K562 (cell line): ENCODE data around the gene POMGNT1. TPM values are rescaled to one million over a fixed set of nuclear protein-coding genes. Genes with fewer than 3 reads are reported as not detected.

Source experiments
- BRD4 ChIP-seq: fragments of 200-600 bp; sonication (generic); IDR thresholded peaks from 2 replicates; pipeline ENCODE4 v1.6.1; 2017; ENCODE audit warnings: inconsistent platforms
- C11orf30 ChIP-seq: fragments of 450-650 bp; IDR thresholded peaks from 2 replicates; pipeline ENCODE4 v1.6.1; 2016; ENCODE audit warnings: low read depth, mild to moderate bottlenecking
- DPF2 ChIP-seq: fragments of 450-650 bp; IDR thresholded peaks from 2 replicates; pipeline ENCODE4 v1.6.1; 2016
- ERF ChIP-seq: fragments of 450-650 bp; formaldehyde crosslinking; IDR thresholded peaks from 2 replicates; pipeline ENCODE4 v1.4.0; 2020; ENCODE audit warnings: mild to moderate bottlenecking, mixed read lengths
- GABPA ChIP-seq: fragments of 200-800 bp; sonication (Bioruptor generic); conservative IDR thresholded peaks from 2 replicates; pipeline ENCODE4 v1.6.1; 2016; ENCODE audit warnings: low read depth, missing genetic modification characterization, missing compliant biosample characterization
- GATAD2B ChIP-seq: fragments of 450-650 bp; IDR thresholded peaks from 2 replicates; pipeline ENCODE4 v1.6.1; 2017; ENCODE audit warnings: mild to moderate bottlenecking, borderline replicate concordance
- HDAC8 ChIP-seq: fragments of 450-650 bp; IDR thresholded peaks from 2 replicates; pipeline ENCODE4 v1.6.1; 2016; ENCODE audit warnings: mild to moderate bottlenecking, missing genetic modification characterization, moderate library complexity, missing compliant biosample characterization
- HMBOX1 ChIP-seq: sonication (generic); IDR thresholded peaks from 2 replicates; pipeline ENCODE4 v1.6.1; 2016
- JUNB ChIP-seq: fragments of 450-650 bp; formaldehyde crosslinking; conservative IDR thresholded peaks from 2 replicates; pipeline ENCODE4 v1.4.0; 2020; ENCODE audit warnings: mild to moderate bottlenecking
- L3MBTL2 ChIP-seq: fragments of 450-650 bp; IDR thresholded peaks from 2 replicates; pipeline ENCODE4 v1.6.1; 2016; ENCODE audit warnings: mild to moderate bottlenecking, moderate library complexity
- MNT ChIP-seq, 2 experiments: fragments of 450-650 bp; conservative IDR thresholded peaks; 2 replicates each; pipeline ENCODE4 v1.6.1; 2017; ENCODE audit warnings: mild to moderate bottlenecking in 2 of 2, moderate library complexity in 2 of 2
- MTA1 ChIP-seq: fragments of 450-650 bp; IDR thresholded peaks from 2 replicates; pipeline ENCODE4 v1.6.1; 2017; ENCODE audit warnings: borderline replicate concordance
- PHF20 ChIP-seq: fragments of 450-650 bp; IDR thresholded peaks from 2 replicates; pipeline ENCODE4 v1.6.1; 2018; ENCODE audit not compliant: partially characterized antibody
- SMARCA4 ChIP-seq: fragments of 450-650 bp; IDR thresholded peaks from 2 replicates; pipeline ENCODE4 v1.6.1; 2016
- SMARCE1 ChIP-seq: fragments of 450-650 bp; IDR thresholded peaks from 2 replicates; pipeline ENCODE4 v1.7.1; 2016; ENCODE audit warnings: mild to moderate bottlenecking
- SREBF1 ChIP-seq: fragments of 150-350 bp; IDR thresholded peaks from 2 replicates; pipeline ENCODE4 v1.6.1; 2014; ENCODE audit warnings: antibody characterized with exemption, low read depth, low read length, borderline replicate concordance
- SREBF2 ChIP-seq: sonication (generic); formaldehyde crosslinking; IDR thresholded peaks from 2 replicates; pipeline ENCODE4 v1.4.0; 2020; ENCODE audit warnings: mild to moderate bottlenecking, missing genetic modification reagents
- TAL1 ChIP-seq: fragments of 450-650 bp; IDR thresholded peaks from 2 replicates; pipeline ENCODE4 v1.6.1; 2016; ENCODE audit warnings: mild to moderate bottlenecking
- TCF7L2 ChIP-seq: fragments of 150-350 bp; IDR thresholded peaks from 2 replicates; pipeline ENCODE4 v1.6.1; 2016; ENCODE audit warnings: low read depth, mild to moderate bottlenecking, low read length, moderate library complexity
- TEAD4 ChIP-seq, 2 experiments: sonication (generic) in 1 of 2; formaldehyde crosslinking in 1 of 2; IDR thresholded peaks; 2 replicates each; pipeline versions ENCODE4 v1.6.1 to v1.8.0; 2012 to 2022; ENCODE audit warnings: borderline replicate concordance in 1 of 2, inconsistent platforms in 1 of 2, low read length in 1 of 2, mild to moderate bottlenecking in 1 of 2, missing genetic modification reagents in 1 of 2
- ZBTB11 ChIP-seq, 3 experiments: fragments of 200-800 bp in 1 of 3; fragments of 250-450 bp in 1 of 3; fragments of 450-650 bp in 1 of 3; sonication (Bioruptor Pico) in 1 of 3; sonication (Bioruptor generic) in 1 of 3; formaldehyde crosslinking in 1 of 3; IDR thresholded peaks; 2 replicates each; pipeline versions ENCODE4 v1.6.1 to v1.8.0; 2016 to 2022; ENCODE audit warnings: mild to moderate bottlenecking in 2 of 3, missing genetic modification characterization in 2 of 3, missing compliant biosample characterization in 1 of 3, moderate library complexity in 1 of 3
- ZSCAN32 ChIP-seq: fragments of 450-650 bp; formaldehyde crosslinking; IDR thresholded peaks from 2 replicates; pipeline ENCODE4 v1.4.0; 2020; ENCODE audit warnings: mild to moderate bottlenecking, moderate library complexity
- polyA plus RNA-seq, 8 experiments: library from polyadenylated mRNA; depleted of rRNA in 4 of 8; stranded (reverse) in 5 of 8; unstranded in 3 of 8; fragments of >200 nt; fragmentation: Nextera tagmentation in 2 of 8; fragmentation: Illumina TruSeq in 1 of 8; extraction: Ambion mirVana in 2 of 8; extraction: Trizol in 1 of 8; gene quantifications; 2 replicates each; pipeline versions ENCODE4 v1.2.1 to v1.2.3, GENCODE V29; 2011 to 2014; ENCODE audit warnings: inconsistent platforms in 1 of 8, missing spikeins in 1 of 8
- total RNA-seq, 7 experiments: library from RNA; depleted of rRNA in 6 of 7; stranded (reverse); fragments of >200 nt in 6 of 7; fragmentation: Illumina TruSeq in 2 of 7; extraction: Trizol in 2 of 7; gene quantifications; 2 replicates each; pipeline versions ENCODE4 v1.2.1 to v1.2.3, GENCODE V29; 2011 to 2021; ENCODE audit warnings: low replicate concordance in 1 of 7

POMGNT1 gene
- total and polyA plus RNA-seq, 9 of the 15 experiments (the other 6 are each of a cell fraction or from before 2014, with no cell fraction given): 14.1 to 58.9 (median 37.8) TPM

- TF ChIP-seq L3MBTL2: no peak
- no peak for TF ChIP-seq C11orf30
- TF ChIP-seq HMBOX1: peak; percentile 96
- 0 out of 2 replicates have a peak, but pooled peaks have one; percentile 17 for TF ChIP-seq MTA1
- no peak for TF ChIP-seq GABPA
- peak; percentile 15; the same call in 1 of the 2 replicates for TF ChIP-seq TEAD4 (IDR thresholded peaks at IDR 0.05; ENCODE audit: low read length)
- no peak for TF ChIP-seq TEAD4 (CRISPR knock-in tag; IDR thresholded peaks at IDR 0.05; ENCODE audit: borderline replicate concordance)
- TF ChIP-seq BRD4: no peak
- no peak for TF ChIP-seq JUNB (CRISPR knock-in tag)
- TF ChIP-seq ZSCAN32: no peak
- TF ChIP-seq DPF2: peak; percentile 48; the same call in 1 of the 2 replicates
- no peak for TF ChIP-seq SREBF2 (CRISPR knock-in tag)
- TF ChIP-seq ERF (CRISPR knock-in tag): no peak
- TF ChIP-seq TCF7L2: no peak
- 0 out of 2 replicates have a peak, but pooled peaks have one; percentile 22 for TF ChIP-seq GATAD2B
- no peak for TF ChIP-seq SREBF1
- peak; percentile 60; the same call in 1 of the 2 replicates for TF ChIP-seq SMARCE1
- TF ChIP-seq TAL1: peak; percentile 42; the same call in 1 of the 2 replicates
- no peak for TF ChIP-seq MNT (conservative IDR thresholded peaks at IDR 0.05)
- no peak for TF ChIP-seq PHF20
- TF ChIP-seq HDAC8 (tag): no peak
- TF ChIP-seq SMARCA4: peak; percentile 31; the same call in 1 of the 2 replicates
- TF ChIP-seq ZBTB11 (CRISPR knock-in tag; IDR thresholded peaks at IDR 0.05): no peak
Measured at GRCh38 chr1:46153732-46154131, 44.5 kb downstream of the POMGNT1 start (continued).
